ENCODE data around the gene KCNIP2. TPM values are rescaled to one million over a fixed set of nuclear protein-coding genes. Genes with fewer than 3 reads are reported as not detected.

KCNIP2 gene
- total and polyA plus RNA-seq, 2 of the 4 experiments (the other 2 are of a cell fraction) = under 0.01 to 0.87 TPM

DNA sequence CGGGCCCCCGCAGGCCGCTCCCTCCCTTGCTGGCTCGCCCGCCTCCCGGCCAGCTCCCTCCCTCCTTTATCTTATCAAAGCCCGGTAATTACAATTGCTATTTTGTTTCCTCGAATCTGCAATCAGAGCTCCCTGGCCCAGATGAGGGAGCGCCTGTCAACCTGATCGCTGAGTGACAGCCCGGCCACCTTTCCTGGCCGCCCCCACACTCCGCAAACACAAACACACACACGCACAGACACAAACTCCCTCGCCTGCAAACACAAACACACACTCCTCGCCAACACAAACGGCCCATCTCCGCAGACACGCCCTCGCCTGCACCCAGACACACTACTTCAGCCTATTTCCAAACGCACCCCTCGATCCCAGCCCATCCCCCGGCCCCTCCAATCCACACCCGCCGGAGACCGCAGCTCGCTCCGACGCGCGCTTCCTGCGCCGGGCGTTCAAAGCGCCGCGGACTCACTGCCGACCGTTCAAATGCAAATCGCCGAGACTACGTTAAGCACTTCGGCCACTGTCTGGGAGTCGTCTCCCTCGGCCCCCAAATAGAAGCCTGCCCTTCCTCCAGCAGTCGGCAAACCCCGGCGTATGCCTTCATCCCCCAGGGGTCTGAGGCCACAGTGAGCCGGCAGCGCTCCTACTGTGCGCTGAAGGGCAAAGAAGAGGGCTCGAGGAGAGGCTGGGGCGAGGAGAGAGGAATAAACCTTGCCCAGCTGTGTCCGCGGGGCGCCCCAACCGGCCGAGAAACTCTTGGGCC is 64.6 kb downstream of the KCNIP2 start:
- WGBS, 2 experiments (ENCODE audit: extremely low coverage in 2 of 2, insufficient read length in 1 of 2) = 27% methylated on average over 30 of the region's 58 CpGs; no CpG with 5 or more reads in 1 of the 2 experiments
- H3K56ac ChIP-seq (ENCODE audit: extremely low read depth, insufficient read depth, low read length) = no peak overlapping the region
- H3K18ac ChIP-seq (ENCODE audit: low read depth, low read length) = no peak overlapping the region
- no peak overlapping the region for H3K23ac ChIP-seq (ENCODE audit: low read depth, low read length)
- BruUV-seq (replicated peaks) = no TSS peak
- peaks cover 14 to 34% of the 10 kb centered on the region in 2 experiments; a peak in 3 of 4 replicates for H3K79me1 ChIP-seq (ENCODE audit: low read depth in 1 of 2, low read length in 2 of 2)
- H4K20me1 ChIP-seq (ENCODE audit: insufficient read depth, low read length) = peaks cover 34% of the 10 kb centered on the region
- no peak overlapping the region for H2BK120ac ChIP-seq (ENCODE audit: low read depth, low read length)
- no peak overlapping the region for H2BK20ac ChIP-seq (ENCODE audit: low read depth, low read length)
- no peak overlapping the region for H3K27ac ChIP-seq (ENCODE audit: insufficient read depth, low read length)
- H2BK15ac ChIP-seq (ENCODE audit: low read depth, low read length) = no peak overlapping the region
- no peak overlapping the region for H4K5ac ChIP-seq (ENCODE audit: low read depth, low read length)
- H3K9me3 ChIP-seq (ENCODE audit: control insufficient read depth, insufficient read depth, low read length) = no peaks in the 10 kb centered on the region
- H3K4ac ChIP-seq (ENCODE audit: low read depth, low read length) = no peak overlapping the region
- H2AK9ac ChIP-seq (replicated peaks; ENCODE audit: low read depth, low read length, poor library complexity) = no peak overlapping the region
- H3K27me3 ChIP-seq (ENCODE audit: control insufficient read depth, insufficient read depth, low read length) = peaks cover 38% of the 10 kb centered on the region
- in situ Hi-C loops (cut with MboI; ENCODE audit: low sequenced_read_pairs) = no loop called here
- H3K36me3 ChIP-seq (ENCODE audit: control insufficient read depth, insufficient read depth, low read length) = no peaks in the 10 kb centered on the region; the same call in 1 of the 2 replicates
- no peak for TF ChIP-seq RCOR1 (IDR thresholded peaks at IDR 0.05; ENCODE audit: insufficient replicate concordance, low read length)
- no peak for TF ChIP-seq MAZ (IDR thresholded peaks at IDR 0.05; ENCODE audit: borderline replicate concordance, low read depth, low read length)
- no peak overlapping the region for H4K91ac ChIP-seq (ENCODE audit: insufficient read depth, low read depth, low read length)
- intact Hi-C loops (cut with micrococcal nuclease) = no loop called here
- H3K4me1 ChIP-seq (ENCODE audit: control insufficient read depth, insufficient read depth, low read length) = peaks cover 13% of the 10 kb centered on the region
- H2BK5ac ChIP-seq (ENCODE audit: low read depth, low read length, poor library complexity, severe bottlenecking) = no peak overlapping the region
- no peak overlapping the region for H3K9ac ChIP-seq (ENCODE audit: low read depth, low read length)
- DNase-seq (no peak), ATAC-seq (ENCODE audit: low read depth) (no peak)
- dilution Hi-C loops (cut with HindIII; ENCODE audit: low sequenced_read_pairs, unreplicated experiment) = no loop called here
- H4K8ac ChIP-seq (ENCODE audit: low read depth in 2 of 2, low read length in 2 of 2) = no peak overlapping the region
- no peak overlapping the region for H3K4me3 ChIP-seq (ENCODE audit: insufficient read depth, low read depth, low read length)
- H3K9me1 ChIP-seq (ENCODE audit: insufficient read depth, low read length) = no peaks in the 10 kb centered on the region
- no peak overlapping the region for H3K4me2 ChIP-seq (ENCODE audit: low read depth, low read length)
- CTCF ChIA-PET = no interaction called here
- H2AFZ ChIP-seq (replicated peaks; ENCODE audit: low read length, poor library complexity) = no peak overlapping the region
- no peak overlapping the region for H2AK5ac ChIP-seq (ENCODE audit: low read depth, low read length)
- POLR2A ChIA-PET (ENCODE audit: unreplicated experiment) = no interaction called here
- no peak overlapping the region for H3K14ac ChIP-seq (replicated peaks; ENCODE audit: low read depth, low read length)

Data from IMR-90 (cell line).